K562 (cell line): ENCODE results near the gene SNCG.

ENCODE experiments used
- HMGN3 ChIP-seq: IDR thresholded peaks from 2 replicates; pipeline ENCODE4 v1.6.1; 2011; ENCODE audit warnings: borderline replicate concordance, low read depth, mild to moderate bottlenecking, mixed read lengths, low read length; ENCODE audit not compliant: insufficient read length; ENCODE audit errors: extremely low read depth
- POLR2A ChIP-seq: fragments of 450-650 bp; conservative IDR thresholded peaks from 2 replicates; pipeline ENCODE4 v1.6.1; 2016
- TF ChIP-seq, protein P1 (sequence below), 3 experiments: fragments of 200-800 bp in 1 of 3; fragments of 250-450 bp in 1 of 3; fragments of 450-650 bp in 1 of 3; sonication (Bioruptor Pico) in 1 of 3; sonication (Bioruptor generic) in 1 of 3; formaldehyde crosslinking in 1 of 3; IDR thresholded peaks; 2 replicates each; pipeline versions ENCODE4 v1.6.1 to v1.8.0; 2016 to 2022; ENCODE audit warnings: mild to moderate bottlenecking in 2 of 3, missing genetic modification characterization in 2 of 3, missing compliant biosample characterization in 1 of 3, moderate library complexity in 1 of 3
- TF ChIP-seq, protein P2 (sequence below), 3 experiments: IDR thresholded peaks in 2 of 3; conservative IDR thresholded peaks in 1 of 3; 2 replicates each; pipeline ENCODE4 v1.5.1; 2011 to 2012; ENCODE audit warnings: low read length in 3 of 3, mild to moderate bottlenecking in 3 of 3, control low read depth in 2 of 3, improper control_type of control experiment in 1 of 3, inconsistent platforms in 1 of 3, low read depth in 1 of 3, mixed read lengths in 1 of 3, moderate library complexity in 1 of 3; ENCODE audit not compliant: insufficient read depth in 2 of 3
- TF ChIP-seq, protein P3 (sequence below): sonication (generic); formaldehyde crosslinking; IDR thresholded peaks from 2 replicates; pipeline ENCODE4 v1.8.1; 2023; ENCODE audit warnings: mild to moderate bottlenecking, missing genetic modification reagents

GRCh38 chr10:86961481-86962091 lies 3.2 kb downstream of the SNCG start:
- TF ChIP-seq, protein P1, sequence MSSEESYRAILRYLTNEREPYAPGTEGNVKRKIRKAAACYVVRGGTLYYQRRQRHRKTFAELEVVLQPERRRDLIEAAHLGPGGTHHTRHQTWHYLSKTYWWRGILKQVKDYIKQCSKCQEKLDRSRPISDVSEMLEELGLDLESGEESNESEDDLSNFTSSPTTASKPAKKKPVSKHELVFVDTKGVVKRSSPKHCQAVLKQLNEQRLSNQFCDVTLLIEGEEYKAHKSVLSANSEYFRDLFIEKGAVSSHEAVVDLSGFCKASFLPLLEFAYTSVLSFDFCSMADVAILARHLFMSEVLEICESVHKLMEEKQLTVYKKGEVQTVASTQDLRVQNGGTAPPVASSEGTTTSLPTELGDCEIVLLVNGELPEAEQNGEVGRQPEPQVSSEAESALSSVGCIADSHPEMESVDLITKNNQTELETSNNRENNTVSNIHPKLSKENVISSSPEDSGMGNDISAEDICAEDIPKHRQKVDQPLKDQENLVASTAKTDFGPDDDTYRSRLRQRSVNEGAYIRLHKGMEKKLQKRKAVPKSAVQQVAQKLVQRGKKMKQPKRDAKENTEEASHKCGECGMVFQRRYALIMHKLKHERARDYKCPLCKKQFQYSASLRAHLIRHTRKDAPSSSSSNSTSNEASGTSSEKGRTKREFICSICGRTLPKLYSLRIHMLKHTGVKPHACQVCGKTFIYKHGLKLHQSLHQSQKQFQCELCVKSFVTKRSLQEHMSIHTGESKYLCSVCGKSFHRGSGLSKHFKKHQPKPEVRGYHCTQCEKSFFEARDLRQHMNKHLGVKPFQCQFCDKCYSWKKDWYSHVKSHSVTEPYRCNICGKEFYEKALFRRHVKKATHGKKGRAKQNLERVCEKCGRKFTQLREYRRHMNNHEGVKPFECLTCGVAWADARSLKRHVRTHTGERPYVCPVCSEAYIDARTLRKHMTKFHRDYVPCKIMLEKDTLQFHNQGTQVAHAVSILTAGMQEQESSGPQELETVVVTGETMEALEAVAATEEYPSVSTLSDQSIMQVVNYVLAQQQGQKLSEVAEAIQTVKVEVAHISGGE (CRISPR knock-in tag; IDR thresholded peaks at IDR 0.05) = no peak
- TF ChIP-seq POLR2A = no peak
- TF ChIP-seq, protein P2, sequence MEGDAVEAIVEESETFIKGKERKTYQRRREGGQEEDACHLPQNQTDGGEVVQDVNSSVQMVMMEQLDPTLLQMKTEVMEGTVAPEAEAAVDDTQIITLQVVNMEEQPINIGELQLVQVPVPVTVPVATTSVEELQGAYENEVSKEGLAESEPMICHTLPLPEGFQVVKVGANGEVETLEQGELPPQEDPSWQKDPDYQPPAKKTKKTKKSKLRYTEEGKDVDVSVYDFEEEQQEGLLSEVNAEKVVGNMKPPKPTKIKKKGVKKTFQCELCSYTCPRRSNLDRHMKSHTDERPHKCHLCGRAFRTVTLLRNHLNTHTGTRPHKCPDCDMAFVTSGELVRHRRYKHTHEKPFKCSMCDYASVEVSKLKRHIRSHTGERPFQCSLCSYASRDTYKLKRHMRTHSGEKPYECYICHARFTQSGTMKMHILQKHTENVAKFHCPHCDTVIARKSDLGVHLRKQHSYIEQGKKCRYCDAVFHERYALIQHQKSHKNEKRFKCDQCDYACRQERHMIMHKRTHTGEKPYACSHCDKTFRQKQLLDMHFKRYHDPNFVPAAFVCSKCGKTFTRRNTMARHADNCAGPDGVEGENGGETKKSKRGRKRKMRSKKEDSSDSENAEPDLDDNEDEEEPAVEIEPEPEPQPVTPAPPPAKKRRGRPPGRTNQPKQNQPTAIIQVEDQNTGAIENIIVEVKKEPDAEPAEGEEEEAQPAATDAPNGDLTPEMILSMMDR (IDR thresholded peaks at IDR 0.05 in 2 of 3, conservative IDR thresholded peaks at IDR 0.05 in 1 of 3; ENCODE audit: insufficient read depth in 2 of 3, low read depth in 1 of 3, low read length in 3 of 3) = no peak
- TF ChIP-seq HMGN3 = no peak
- TF ChIP-seq, protein P3, sequence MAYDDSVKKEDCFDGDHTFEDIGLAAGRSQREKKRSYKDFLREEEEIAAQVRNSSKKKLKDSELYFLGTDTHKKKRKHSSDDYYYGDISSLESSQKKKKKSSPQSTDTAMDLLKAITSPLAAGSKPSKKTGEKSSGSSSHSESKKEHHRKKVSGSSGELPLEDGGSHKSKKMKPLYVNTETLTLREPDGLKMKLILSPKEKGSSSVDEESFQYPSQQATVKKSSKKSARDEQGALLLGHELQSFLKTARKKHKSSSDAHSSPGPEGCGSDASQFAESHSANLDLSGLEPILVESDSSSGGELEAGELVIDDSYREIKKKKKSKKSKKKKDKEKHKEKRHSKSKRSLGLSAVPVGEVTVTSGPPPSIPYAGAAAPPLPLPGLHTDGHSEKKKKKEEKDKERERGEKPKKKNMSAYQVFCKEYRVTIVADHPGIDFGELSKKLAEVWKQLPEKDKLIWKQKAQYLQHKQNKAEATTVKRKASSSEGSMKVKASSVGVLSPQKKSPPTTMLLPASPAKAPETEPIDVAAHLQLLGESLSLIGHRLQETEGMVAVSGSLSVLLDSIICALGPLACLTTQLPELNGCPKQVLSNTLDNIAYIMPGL (CRISPR knock-in tag) = no peak
